H9 (cell line): ENCODE measurements around the gene IGSF3. TPM values are rescaled to one million over a fixed set of nuclear protein-coding genes. Genes with fewer than 3 reads are reported as not detected.

Experiments used
- DNase-seq: peaks from one replicate; pipeline ENCODE4 v3.0.0-alpha.2; 2017
- H2AFZ ChIP-seq: one replicate; pipeline ENCODE4 v1.6.1; 2013; ENCODE audit warnings: mild to moderate bottlenecking, low read length, control low read depth, moderate library complexity
- H2AK5ac ChIP-seq: 2 replicates; pipeline ENCODE4 v1.6.1; 2013; ENCODE audit warnings: low read length, control low read depth, mixed read lengths; ENCODE audit not compliant: insufficient read length
- H2BK120ac ChIP-seq: one replicate; pipeline ENCODE4 v1.6.1; 2013; ENCODE audit warnings: low read depth, mild to moderate bottlenecking, low read length, control low read depth, inconsistent platforms; ENCODE audit not compliant: poor library complexity, severe bottlenecking
- H2BK12ac ChIP-seq: 2 replicates; pipeline ENCODE4 v1.6.1; 2013; ENCODE audit warnings: low read length, control low read depth, mixed read lengths, low read depth; ENCODE audit not compliant: insufficient read length
- H2BK15ac ChIP-seq: 2 replicates; pipeline ENCODE4 v1.6.1; 2013; ENCODE audit warnings: low read depth, low read length, control low read depth
- H2BK20ac ChIP-seq: one replicate; pipeline ENCODE4 v1.6.1; 2013; ENCODE audit warnings: low read depth, mild to moderate bottlenecking, low read length, control low read depth, inconsistent platforms; ENCODE audit not compliant: poor library complexity, severe bottlenecking
- H2BK5ac ChIP-seq: 2 replicates; pipeline ENCODE4 v1.6.1; 2013; ENCODE audit warnings: low read length, control low read depth, mixed read lengths; ENCODE audit not compliant: insufficient read length
- H3K14ac ChIP-seq: 2 replicates; pipeline ENCODE4 v1.6.1; 2013; ENCODE audit warnings: low read length, control low read depth; ENCODE audit not compliant: insufficient read depth
- H3K18ac ChIP-seq: 2 replicates; pipeline ENCODE4 v1.6.1; 2013; ENCODE audit warnings: low read depth, mild to moderate bottlenecking, mixed read lengths, low read length, control low read depth; ENCODE audit not compliant: insufficient read length
- H3K23ac ChIP-seq: 2 replicates; pipeline ENCODE4 v1.6.1; 2013; ENCODE audit warnings: low read length, control low read depth, mixed read lengths, low read depth; ENCODE audit not compliant: insufficient read length
- H3K23me2 ChIP-seq: 2 replicates; pipeline ENCODE4 v1.6.1; 2013; ENCODE audit warnings: low read depth, mild to moderate bottlenecking, mixed read lengths, low read length, control low read depth; ENCODE audit not compliant: insufficient read length, poor library complexity, severe bottlenecking
- H3K27ac ChIP-seq: 2 replicates; pipeline ENCODE4 v1.5.1; 2013; ENCODE audit warnings: low read length, control low read depth, mixed read lengths, low read depth; ENCODE audit not compliant: insufficient read length
- H3K27me3 ChIP-seq: 2 replicates; pipeline ENCODE4 v1.6.1; 2013; ENCODE audit warnings: low read length, control low read depth, inconsistent platforms; ENCODE audit not compliant: insufficient read depth
- H3K4ac ChIP-seq: 2 replicates; pipeline ENCODE4 v1.6.1; 2013; ENCODE audit warnings: low read depth, mild to moderate bottlenecking, control low read depth, inconsistent platforms, low read length, moderate library complexity
- H3K4me1 ChIP-seq: 2 replicates; pipeline ENCODE4 v1.6.1; 2013; ENCODE audit warnings: low read length, control low read depth, inconsistent platforms; ENCODE audit not compliant: insufficient read depth
- H3K4me2 ChIP-seq: 2 replicates; pipeline ENCODE4 v1.6.1; 2013; ENCODE audit warnings: low read length, control low read depth, mixed read lengths; ENCODE audit not compliant: insufficient read length, insufficient read depth
- H3K56ac ChIP-seq: 2 replicates; pipeline ENCODE4 v1.6.1; 2013; ENCODE audit warnings: low read depth, mild to moderate bottlenecking, mixed read lengths, low read length, control low read depth; ENCODE audit not compliant: insufficient read length
- H3K79me1 ChIP-seq: 2 replicates; pipeline ENCODE4 v1.6.1; 2013; ENCODE audit warnings: low read depth, mild to moderate bottlenecking, moderate library complexity, low read length, control low read depth, inconsistent platforms; ENCODE audit not compliant: insufficient read depth, poor library complexity, severe bottlenecking
- H3K79me2 ChIP-seq: 2 replicates; pipeline ENCODE4 v1.6.1; 2013; ENCODE audit warnings: low read length, control low read depth, inconsistent platforms; ENCODE audit not compliant: insufficient read depth
- H3K9ac ChIP-seq: 2 replicates; pipeline ENCODE4 v1.6.1; 2013; ENCODE audit warnings: low read length, control low read depth, mixed read lengths; ENCODE audit not compliant: insufficient read length; ENCODE audit errors: extremely low read depth
- H3K9me3 ChIP-seq: one replicate; pipeline ENCODE4 v1.6.1; 2013; ENCODE audit warnings: low read depth, low read length, inconsistent platforms; ENCODE audit not compliant: control insufficient read depth
- H3T11ph ChIP-seq: one replicate; pipeline ENCODE4 v1.6.1; 2013; ENCODE audit warnings: mild to moderate bottlenecking, low read length, control low read depth, inconsistent platforms
- H4K20me1 ChIP-seq: one replicate; pipeline ENCODE4 v1.6.1; 2013; ENCODE audit not compliant: control insufficient read depth, insufficient read length, insufficient read depth
- H4K5ac ChIP-seq: 2 replicates; pipeline ENCODE4 v1.6.1; 2013; ENCODE audit warnings: low read depth, mild to moderate bottlenecking, mixed read lengths, low read length, control low read depth; ENCODE audit not compliant: insufficient read length
- H4K8ac ChIP-seq: replicated peaks from 2 replicates; pipeline ENCODE4 v1.6.1; 2013; ENCODE audit warnings: low read length, control low read depth, mixed read lengths, low read depth; ENCODE audit not compliant: insufficient read length
- H4K91ac ChIP-seq: 2 replicates; pipeline ENCODE4 v1.6.1; 2013; ENCODE audit warnings: low read depth, mild to moderate bottlenecking, moderate library complexity, mixed read lengths, low read length, control low read depth; ENCODE audit not compliant: insufficient read length
- H3K27ac Mint-ChIP-seq, 3 experiments: 2 replicates in 2 of 3; 3 replicates in 1 of 3; pipeline ENCODE4 v1.8.0; 2020 to 2021; ENCODE audit warnings: mixed read lengths in 3 of 3, mild to moderate bottlenecking in 1 of 3, moderate library complexity in 1 of 3
- H3K27me3 Mint-ChIP-seq: 2 replicates; pipeline ENCODE4 v1.8.0; 2021; ENCODE audit warnings: low read depth, mild to moderate bottlenecking, moderate library complexity, mixed read lengths
- H3K36me3 Mint-ChIP-seq, 3 experiments: 2 replicates in 2 of 3; 3 replicates in 1 of 3; pipeline ENCODE4 v1.8.0; 2020 to 2021; ENCODE audit warnings: low read depth in 3 of 3, mixed read lengths in 3 of 3; ENCODE audit not compliant: insufficient read depth in 1 of 3
- H3K4me1 Mint-ChIP-seq, 2 experiments: 2 replicates each; pipeline ENCODE4 v1.8.0; 2020; ENCODE audit warnings: mixed read lengths in 2 of 2
- H3K4me3 Mint-ChIP-seq, 2 experiments: 2 replicates in 1 of 2; 3 replicates in 1 of 2; pipeline ENCODE4 v1.8.0; 2020 to 2021; ENCODE audit warnings: mild to moderate bottlenecking in 2 of 2, mixed read lengths in 2 of 2, moderate library complexity in 1 of 2
- H3K9me3 Mint-ChIP-seq, 2 experiments: 2 replicates in 1 of 2; 3 replicates in 1 of 2; pipeline ENCODE4 v1.8.0; 2020; ENCODE audit warnings: mild to moderate bottlenecking in 2 of 2, mixed read lengths in 2 of 2, moderate library complexity in 1 of 2
- CTCF ChIP-seq: fragments of 200-600 bp; sonication (generic); conservative IDR thresholded peaks from 3 replicates; pipeline ENCODE4 v1.8.0; 2021; ENCODE audit warnings: antibody characterized with exemption, mild to moderate bottlenecking
- WGBS: extraction: QIAGEN DNeasy Blood & Tissue Kit; methylation state at CpG from one replicate; pipeline ENCODE4 v1.1.7; 2013; ENCODE audit warnings: missing lambda C conversion rate, low lambda C conversion rate, mixed read lengths; ENCODE audit not compliant: insufficient read length; ENCODE audit errors: extremely low coverage; 5-methylcytosine and 5-hydroxymethylcytosine counted together
- total RNA-seq: library from RNA; stranded (reverse); gene quantifications from 2 replicates; pipeline ENCODE4 v1.2.1, GENCODE V29; 2021

The IGSF3 gene
- total RNA-seq, 1 experiment from 2014 or later: 19.1 TPM

GRCh38 chr1:116671072-116671760 lies 3.7 kb upstream of the IGSF3 start:
- Mint-ChIP-seq H3K4me3 (no peak overlapping the region), H3K9me3 (no peaks in the 10 kb centered on the region), H3K4me1 (peaks cover 12 to 21% of the 10 kb centered on the region in 2 experiments), H3K36me3 (no peaks in the 10 kb centered on the region), H3K27ac (no peak overlapping the region), H3K27me3 (peaks cover 32% of the 10 kb centered on the region)
- H4K8ac ChIP-seq: no peak overlapping the region
- H2BK20ac ChIP-seq: no peak overlapping the region
- H3K56ac ChIP-seq: no peak overlapping the region
- no peak for DNase-seq
- H4K20me1 ChIP-seq: no peaks in the 10 kb centered on the region
- TF ChIP-seq CTCF: no peak
- H3K27me3 ChIP-seq: no peaks in the 10 kb centered on the region; the same call in 1 of the 2 replicates
- H2BK120ac ChIP-seq: no peak overlapping the region
- no peak overlapping the region for H4K5ac ChIP-seq
- no peak overlapping the region for H3K18ac ChIP-seq
- no peaks in the 10 kb centered on the region for H3K4me1 ChIP-seq
- H3K27ac ChIP-seq: no peak overlapping the region
- H3T11ph ChIP-seq: no peak overlapping the region
- peaks cover 9% of the 10 kb centered on the region for H3K23me2 ChIP-seq
- H4K91ac ChIP-seq: no peak overlapping the region
- H2BK5ac ChIP-seq: no peak overlapping the region
- H2AFZ ChIP-seq: no peak overlapping the region
- no CpG with 5 or more reads among the region's 7 CpGs for WGBS
- no peak overlapping the region for H3K4ac ChIP-seq
- no peak overlapping the region for H3K14ac ChIP-seq
- no peaks in the 10 kb centered on the region for H3K9me3 ChIP-seq
- no peaks in the 10 kb centered on the region for H3K79me1 ChIP-seq
- H2BK12ac ChIP-seq: no peak overlapping the region
- H2BK15ac ChIP-seq: no peak overlapping the region
- no peak overlapping the region for H3K23ac ChIP-seq
- H3K9ac ChIP-seq: no peak overlapping the region
- no peaks in the 10 kb centered on the region for H3K79me2 ChIP-seq
- no peak overlapping the region for H2AK5ac ChIP-seq
- H3K4me2 ChIP-seq: no peak overlapping the region
